ENCODE measurements around the gene AGPAT2.

Gene AGPAT2

GRCh38 chr9:136664000-136664915 lies 23.0 kb downstream of the AGPAT2 start:
- DNase-seq (ENCODE audit: low read depth in 1 of 2, low spot score in 1 of 2): no peak

DNA sequence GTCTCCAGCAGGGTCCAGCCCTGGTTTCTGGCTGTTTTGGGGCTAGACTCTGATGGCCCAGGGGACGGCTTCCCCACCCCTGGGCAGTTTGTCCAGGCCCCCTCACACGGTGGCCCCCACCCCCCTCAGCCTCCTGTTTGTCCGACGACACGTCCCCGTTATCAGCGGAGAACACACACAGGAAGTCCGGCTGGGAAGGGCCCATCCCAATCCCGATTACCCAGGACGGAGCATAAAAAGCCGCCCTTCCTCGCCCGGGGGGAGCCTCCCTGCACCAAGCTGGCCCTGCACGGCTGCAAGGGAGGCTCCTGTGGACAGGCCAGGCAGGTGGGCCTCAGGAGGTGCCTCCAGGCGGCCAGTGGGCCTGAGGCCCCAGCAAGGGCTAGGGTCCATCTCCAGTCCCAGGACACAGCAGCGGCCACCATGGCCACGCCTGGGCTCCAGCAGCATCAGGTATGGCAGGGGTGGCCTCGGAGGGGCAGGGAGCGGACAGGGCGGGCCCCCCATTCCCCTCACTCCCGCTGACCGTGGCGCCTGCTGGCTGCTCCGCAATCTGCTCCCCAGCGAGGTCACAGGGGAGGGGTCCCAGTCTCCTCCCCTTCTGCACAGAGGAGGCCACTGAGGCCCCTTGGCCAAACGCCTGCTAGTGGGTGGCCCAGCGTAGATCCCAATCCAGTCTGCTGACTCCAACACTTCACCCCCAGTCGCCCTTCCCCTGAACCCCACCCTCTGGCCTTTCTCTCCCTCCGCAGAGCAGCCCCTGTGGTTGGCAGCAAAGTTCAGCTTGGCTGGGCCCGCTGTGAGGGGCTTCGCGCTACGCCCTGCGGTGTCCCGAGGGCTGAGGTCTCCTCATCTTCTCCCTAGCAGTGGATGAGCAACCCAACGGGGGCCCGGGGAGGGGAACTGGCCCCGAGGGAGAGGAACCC lies 24.3 kb downstream of the AGPAT2 start, which contains the start of gene EGFL7:
EGFL7 (plus strand) TSS at position 261 of the 926 bp plus-strand sequence. CDS start 5,367 bp downstream, outside the sequence.
- DNase-seq (ENCODE audit: low read depth in 1 of 2, low spot score in 1 of 2): no peak

- no peak for DNase-seq (ENCODE audit: low read depth in 1 of 2, low spot score in 1 of 2)
Observed at GRCh38 chr9:136662326-136662655, 25.0 kb downstream of the AGPAT2 start.

DNA sequence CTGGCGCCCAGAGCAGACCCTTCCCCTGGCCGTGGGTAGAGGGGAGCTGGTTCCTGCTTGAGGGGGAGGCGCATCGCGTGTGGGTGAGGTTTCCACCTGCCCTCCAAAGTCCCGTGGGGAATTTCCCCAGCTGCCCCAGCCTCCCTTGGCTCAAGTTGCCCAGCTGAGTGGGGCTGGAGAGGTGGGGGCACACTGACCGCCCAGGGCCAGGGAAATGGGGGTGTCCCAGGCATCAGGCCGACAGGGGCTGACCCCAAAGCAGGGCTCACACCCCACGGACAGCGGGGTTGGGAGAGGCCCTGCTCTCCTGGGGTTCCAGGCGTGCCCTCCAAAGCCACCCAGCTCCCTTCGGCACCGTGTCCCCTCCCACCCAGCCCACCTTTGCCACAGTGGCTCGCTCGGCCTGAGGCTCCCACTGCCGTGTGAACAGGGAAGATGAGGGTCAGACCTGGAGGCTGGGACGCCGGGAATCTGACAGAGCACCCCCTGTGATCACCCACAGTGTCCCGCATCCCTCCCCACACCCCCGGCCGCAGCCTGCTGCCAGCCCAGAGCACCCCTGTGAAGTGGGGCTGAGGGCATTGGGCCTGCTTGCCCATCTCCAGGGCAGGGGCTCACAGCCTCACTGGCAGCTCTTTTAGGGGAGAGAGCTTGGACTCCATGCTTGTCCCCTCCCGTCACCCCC lies 25.5 kb downstream of the AGPAT2 start:
- no peak for DNase-seq (ENCODE audit: low read depth in 1 of 2, low spot score in 1 of 2)

GRCh38 chr9:136660971-136661550 lies 26.2 kb downstream of the AGPAT2 start:
- no peak for DNase-seq (ENCODE audit: low read depth in 1 of 2, low spot score in 1 of 2)

DNA sequence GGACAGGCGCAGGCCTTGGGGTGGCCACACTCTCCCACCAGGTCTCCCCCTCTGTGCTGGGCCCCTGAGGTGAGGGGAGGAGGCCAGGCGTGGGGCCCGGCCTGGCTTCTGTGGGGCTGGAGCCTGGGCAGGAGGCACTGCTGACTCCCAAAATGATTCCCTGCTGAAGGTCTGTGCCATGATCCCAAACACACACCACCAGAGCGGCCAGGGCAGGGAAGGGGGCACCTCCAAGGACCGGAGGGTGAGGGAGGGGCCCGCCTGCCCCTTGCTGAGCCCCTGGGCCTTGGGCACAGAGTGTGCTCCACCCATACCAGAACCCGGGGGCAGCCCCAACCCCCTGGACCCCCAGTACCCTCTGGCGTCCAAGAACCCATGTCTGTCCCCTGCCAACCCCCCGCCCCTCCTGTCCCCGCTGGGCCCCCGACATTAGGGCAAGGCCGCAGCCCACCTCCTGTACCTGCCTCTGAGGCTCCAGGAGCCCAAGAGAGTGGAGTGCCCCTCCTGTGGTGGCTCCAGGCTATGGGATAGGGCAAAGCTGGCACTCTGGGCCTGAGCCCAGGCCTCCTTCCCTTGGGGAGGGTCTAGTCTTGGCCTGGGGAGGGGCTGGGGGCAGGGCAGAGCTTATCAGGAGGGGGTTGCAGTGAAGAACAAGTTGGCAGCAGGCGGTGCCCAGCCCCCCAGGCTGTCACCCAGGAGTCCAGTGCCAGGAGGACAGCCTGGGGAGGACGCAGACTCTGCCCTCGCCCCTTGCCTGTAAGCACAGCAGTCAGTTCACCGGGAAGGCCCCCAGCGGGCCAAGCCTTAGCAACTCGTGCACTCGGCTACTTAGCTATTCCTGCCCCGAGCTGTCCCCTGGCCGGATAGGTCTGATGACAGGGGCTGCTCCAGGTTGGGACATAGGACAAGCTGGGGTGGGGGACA lies 27.1 kb downstream of the AGPAT2 start:
- no peak for DNase-seq (ENCODE audit: low read depth in 1 of 2, low spot score in 1 of 2)

GRCh38 chr9:136658849-136659535 lies 28.3 kb downstream of the AGPAT2 start:
- no peak for DNase-seq (ENCODE audit: low read depth in 1 of 2, low spot score in 1 of 2)

- no peak for DNase-seq (ENCODE audit: low read depth in 1 of 2, low spot score in 1 of 2)
Observed at GRCh38 chr9:136657974-136658848, 29.0 kb downstream of the AGPAT2 start.

DNA sequence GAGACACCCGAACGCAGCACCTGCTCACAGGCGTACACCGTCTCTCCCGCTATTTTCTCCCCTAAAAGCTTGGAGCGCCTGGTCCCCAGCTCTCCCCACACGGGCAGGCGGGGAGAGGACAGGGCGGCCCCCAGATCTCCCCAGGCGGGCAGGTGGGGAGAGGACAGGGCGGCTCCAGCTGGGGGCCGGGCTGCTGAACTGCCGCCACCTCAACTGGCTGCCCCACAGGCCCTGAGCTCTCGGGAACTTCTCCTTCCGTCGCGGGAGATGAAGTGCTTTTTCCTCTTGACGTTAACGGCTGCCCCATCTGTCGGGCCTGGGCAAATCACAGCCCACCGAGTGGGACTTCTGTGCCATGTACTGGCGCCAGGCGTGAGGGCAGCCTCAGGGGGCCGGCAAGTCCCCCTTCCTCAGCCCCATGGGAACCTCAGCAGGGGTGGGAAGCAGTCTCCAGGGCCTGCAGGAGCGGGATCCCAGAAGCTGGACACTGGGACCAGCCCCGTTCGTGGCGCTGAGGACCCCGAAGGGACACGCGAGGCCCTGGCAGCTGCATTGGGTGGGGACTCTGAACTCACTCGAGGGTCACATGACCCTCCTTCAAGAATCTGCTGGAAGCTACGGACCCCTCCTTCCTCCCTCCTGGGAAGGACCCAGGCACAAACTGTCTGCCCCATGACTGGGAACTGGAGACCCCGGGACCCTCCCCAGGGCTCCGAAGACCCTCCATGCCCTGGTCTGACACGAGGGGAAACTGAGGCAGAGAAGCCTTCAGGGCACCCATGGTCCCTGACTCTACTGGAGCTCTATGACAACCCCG lies 30.3 kb downstream of the AGPAT2 start:
- DNase-seq (ENCODE audit: low read depth in 1 of 2, low spot score in 1 of 2): no peak

DNA sequence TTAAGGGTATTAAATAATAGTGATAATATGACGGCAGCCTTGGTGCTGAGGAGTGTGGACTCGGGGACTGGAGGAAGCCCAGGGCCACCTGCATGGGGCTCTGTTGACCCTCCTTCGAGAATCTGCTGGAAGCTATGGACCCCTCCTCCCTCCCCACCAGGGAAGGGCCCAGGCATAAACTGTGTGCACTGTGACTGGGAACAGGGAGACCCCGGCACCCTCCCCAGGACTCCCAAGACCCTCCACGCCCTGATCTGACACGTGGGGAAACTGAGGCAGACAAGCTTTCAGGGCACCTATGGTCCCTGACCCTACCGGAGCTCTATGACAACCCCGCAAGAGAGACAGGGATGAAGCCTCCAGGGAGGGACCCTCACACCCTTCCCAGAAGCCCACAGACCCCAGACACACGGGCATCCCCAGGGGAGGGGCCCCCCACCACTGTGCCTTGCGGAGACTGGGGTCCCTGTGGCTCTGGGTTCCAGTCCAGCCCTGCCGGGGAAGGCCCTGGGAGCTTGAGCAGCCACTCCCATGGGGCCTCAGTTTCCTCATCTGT lies 31.0 kb downstream of the AGPAT2 start:
- no peak for DNase-seq (ENCODE audit: low read depth in 1 of 2, low spot score in 1 of 2)

DNA sequence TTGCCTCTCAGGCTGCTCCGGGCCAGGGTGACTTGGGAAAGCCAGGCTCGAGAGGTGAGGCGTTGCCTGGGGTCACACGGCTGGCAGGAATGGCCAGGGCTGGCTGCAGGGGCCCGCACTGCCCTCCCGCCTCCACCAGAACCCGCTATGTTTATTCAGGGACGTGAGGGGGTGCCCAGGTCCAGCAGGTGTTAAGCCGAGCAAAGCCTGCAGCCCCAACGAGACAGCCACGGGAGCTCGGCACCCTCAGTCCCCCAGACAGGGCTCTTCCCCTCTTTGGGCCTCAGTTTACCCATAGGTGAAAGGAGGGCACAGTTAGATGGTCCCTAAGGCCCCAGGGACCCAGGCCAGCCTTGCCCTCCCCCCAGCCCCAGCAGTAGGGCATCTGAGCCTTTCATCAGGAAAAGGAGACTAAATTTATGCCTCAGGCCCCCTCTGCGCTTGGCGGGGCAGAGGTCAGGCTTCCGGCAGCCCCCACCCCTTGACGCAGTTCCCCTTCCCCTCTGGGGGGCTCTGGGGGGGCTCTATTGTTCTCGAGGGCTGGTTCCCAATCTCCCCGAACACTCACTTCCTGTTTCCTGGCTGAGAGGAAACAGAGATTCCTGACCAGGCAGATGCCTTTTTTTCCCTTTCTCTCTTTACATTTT lies 31.6 kb downstream of the AGPAT2 start:
- DNase-seq (ENCODE audit: low read depth in 1 of 2, low spot score in 1 of 2): no peak

- DNase-seq (ENCODE audit: low read depth in 1 of 2, low spot score in 1 of 2): no peak
Observed at GRCh38 chr9:136654820-136655535, 32.3 kb downstream of the AGPAT2 start.

DNA sequence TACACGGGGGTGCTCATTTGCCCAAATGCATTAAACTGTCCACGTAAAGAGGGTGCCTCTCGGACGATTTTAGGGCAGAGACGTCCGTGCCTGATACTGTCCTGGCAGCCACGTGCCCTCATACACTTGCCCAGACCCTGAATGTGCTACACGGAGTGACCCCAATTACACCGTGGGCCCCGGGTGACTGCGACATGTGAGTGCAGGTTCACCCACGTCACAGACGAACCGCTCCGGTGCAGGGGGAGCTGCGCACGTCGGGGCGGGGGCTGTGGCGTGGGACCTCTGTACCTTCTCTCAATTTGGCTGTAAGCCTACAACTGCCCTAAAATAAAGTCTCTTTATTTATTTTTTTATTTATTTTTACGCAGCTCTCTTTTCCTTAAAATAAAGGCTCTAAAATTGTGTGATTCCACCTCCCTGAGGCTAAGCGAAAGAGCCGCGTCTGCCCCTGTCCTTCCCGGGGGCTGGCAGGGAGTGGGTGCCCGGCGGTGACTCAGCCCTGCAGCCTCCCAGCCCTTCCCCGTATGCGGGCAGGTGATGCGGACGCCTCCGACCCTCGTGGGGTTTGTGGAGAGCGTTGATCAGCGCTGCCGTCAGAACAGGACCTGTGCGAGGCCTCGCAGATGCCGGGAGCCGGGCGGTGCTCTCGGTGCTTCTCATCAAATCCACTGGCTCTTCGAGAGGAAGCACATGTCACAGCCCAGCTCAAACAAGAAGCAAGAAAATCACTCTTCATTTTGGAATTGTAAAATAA lies 33.8 kb downstream of the AGPAT2 start:
- no peak for DNase-seq (ENCODE audit: low read depth in 1 of 2, low spot score in 1 of 2)

DNA sequence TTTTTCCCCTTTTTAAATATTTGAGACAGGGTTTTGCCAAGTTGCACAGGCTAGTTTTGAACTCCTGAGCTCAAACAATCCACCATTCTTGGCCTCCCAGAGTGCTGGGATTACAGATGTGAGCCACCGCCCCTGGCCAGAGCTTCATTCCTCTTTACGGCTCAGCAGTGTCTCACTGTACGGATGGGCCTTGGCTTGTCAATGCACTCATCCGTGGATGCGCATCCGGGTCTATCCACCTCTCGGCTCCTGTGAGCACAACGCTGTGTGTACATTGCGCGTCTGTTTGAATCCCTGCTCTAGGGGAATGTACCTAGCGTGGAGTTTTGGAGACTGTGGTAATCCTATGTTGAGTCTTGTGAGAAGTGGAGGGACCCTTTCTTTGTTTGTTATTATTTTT lies 35.4 kb downstream of the AGPAT2 start:
- DNase-seq (ENCODE audit: low read depth in 1 of 2, low spot score in 1 of 2): no peak

- no peak for DNase-seq (ENCODE audit: low read depth in 1 of 2, low spot score in 1 of 2)
Observed at GRCh38 chr9:136650648-136651047, 36.6 kb downstream of the AGPAT2 start.
